RPMI7951 (cell line): ENCODE measurements around the gene RMND1. TPM values are rescaled to one million over a fixed set of nuclear protein-coding genes. Genes with fewer than 3 reads are reported as not detected.
"Not testable (repeated sequence)": the region's sequence is repeated elsewhere in the genome, so short reads cannot be mapped to it uniquely, and the experiment has no call there.

Experiments used
- DNase-seq: peaks from one replicate; pipeline ENCODE4 v3.0.0-alpha.2; 2012; ENCODE audit warnings: low read depth
- total RNA-seq: library from RNA; depleted of rRNA; stranded (reverse); fragments of >200 nt; shearing (Covaris generic); gene quantifications from 2 replicates; pipeline ENCODE4 v1.2.3, GENCODE V29; 2014

The RMND1 gene
- total RNA-seq, 1 experiment from 2014 or later: 36.6 TPM

GRCh38 chr6:151452750-151453427, 963 bp upstream of the RMND1 start:
- peak; percentile 74 for DNase-seq

GRCh38 chr6:151451417-151451949, 443 bp downstream of the RMND1 start:
- no peak for DNase-seq

- DNase-seq: not testable (repeated sequence)
These were observed 998 bp downstream of the RMND1 start for GRCh38 chr6:151450928-151451327.

- peak; percentile 24 for DNase-seq
These were observed 3.3 kb downstream of the RMND1 start for GRCh38 chr6:151448623-151449022.

- no peak for DNase-seq
These were observed 4.7 kb downstream of the RMND1 start for GRCh38 chr6:151447237-151447636.

- peak; percentile 41 for DNase-seq
These were observed 6.4 kb downstream of the RMND1 start for GRCh38 chr6:151445482-151445881.

GRCh38 chr6:151443911-151444621, 7.9 kb downstream of the RMND1 start:
- DNase-seq: no peak

GRCh38 chr6:151443454-151443853, 8.5 kb downstream of the RMND1 start:
- no peak for DNase-seq

GRCh38 chr6:151442371-151442770, 9.6 kb downstream of the RMND1 start:
- DNase-seq: no peak

- no peak for DNase-seq
These were observed 10.3 kb downstream of the RMND1 start for GRCh38 chr6:151441390-151442166.

GRCh38 chr6:151440930-151441329, 11.0 kb downstream of the RMND1 start:
- DNase-seq: no peak

- DNase-seq: no peak
These were observed 11.4 kb downstream of the RMND1 start for GRCh38 chr6:151440498-151440897.

GRCh38 chr6:151437401-151437800, 14.5 kb downstream of the RMND1 start:
- no peak for DNase-seq

- no peak for DNase-seq
These were observed 15.1 kb downstream of the RMND1 start for GRCh38 chr6:151436802-151437201.

- DNase-seq: no peak
These were observed 15.6 kb downstream of the RMND1 start for GRCh38 chr6:151436300-151436699.

- DNase-seq: no peak
These were observed 17.6 kb downstream of the RMND1 start for GRCh38 chr6:151434369-151434768.

- DNase-seq: no peak
These were observed 19.3 kb downstream of the RMND1 start for GRCh38 chr6:151432651-151433050.

GRCh38 chr6:151431337-151431736, 20.6 kb downstream of the RMND1 start:
- DNase-seq: no peak

GRCh38 chr6:151430886-151431285, 21.0 kb downstream of the RMND1 start:
- no peak for DNase-seq

- no peak for DNase-seq
These were observed 23.7 kb downstream of the RMND1 start for GRCh38 chr6:151428093-151428735.

GRCh38 chr6:151425561-151425960, 26.4 kb downstream of the RMND1 start:
- DNase-seq: peak; percentile 10

- DNase-seq: no peak
These were observed 28.9 kb downstream of the RMND1 start for GRCh38 chr6:151422981-151423380.
